GM12892 (cell line): ENCODE data around the gene PPP1R37.

Experiments used
- POLR2A ChIP-seq: IDR thresholded peaks from 2 replicates; pipeline ENCODE4 v1.6.1; 2011; ENCODE audit warnings: low read depth, low read length, control low read depth
- POLR2AphosphoS5 ChIP-seq: IDR thresholded peaks from 2 replicates; pipeline ENCODE4 v1.6.1; 2011; ENCODE audit warnings: low read depth, low read length, control low read depth
- TAF1 ChIP-seq: IDR thresholded peaks from 2 replicates; pipeline ENCODE4 v1.6.1; 2011; ENCODE audit warnings: low read depth, mild to moderate bottlenecking, control low read depth, low read length, borderline replicate concordance

DNA sequence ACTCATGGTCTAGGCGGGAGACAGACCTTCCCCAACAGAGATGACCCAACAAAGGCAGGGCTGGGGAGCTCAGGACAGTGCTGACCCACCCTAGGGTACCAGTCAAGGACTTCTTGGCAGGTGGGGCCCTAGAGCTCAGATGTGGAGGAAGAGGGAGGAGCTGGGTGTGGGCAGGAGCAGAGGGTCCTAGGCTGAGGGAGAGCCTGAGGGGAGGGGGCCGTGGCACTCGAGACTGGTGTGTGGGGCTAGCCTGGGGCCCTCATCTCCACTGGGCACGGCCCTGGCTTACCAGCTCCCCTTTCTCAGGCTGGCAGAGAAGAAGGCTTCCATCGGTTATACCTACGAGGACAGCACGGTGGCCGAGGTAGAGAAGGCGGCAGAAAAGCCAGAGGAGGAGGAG is 35.5 kb upstream of the PPP1R37 start:
- no peak for TF ChIP-seq POLR2A
- no peak for TF ChIP-seq POLR2AphosphoS5
- TF ChIP-seq TAF1: no peak
